Small intestine (tissue), 7 donors: ENCODE data around the gene UMOD. TPM values are rescaled to one million over a fixed set of nuclear protein-coding genes. Genes with fewer than 3 reads are reported as not detected.
"Not testable (repeated sequence)": the region's sequence is repeated elsewhere in the genome, so short reads cannot be mapped to it uniquely, and the experiment has no call there.

ENCODE experiments used
- DNase-seq, 2 donors: peaks; one replicate each; pipeline versions ENCODE4 v3.0.0 to v3.0.0-alpha.2; 2013
- FAIRE-seq: peaks from 2 replicates; lab custom pipeline; 2012; peaks lifted over from hg19 to GRCh38; lab: Jason Lieb, UNC
- H3K27ac ChIP-seq, 3 donors: one replicate each; pipeline ENCODE4 v1.5.1; 2013; ENCODE audit warnings: low read length in 2 of 3, mild to moderate bottlenecking in 2 of 3, control low read depth in 1 of 3, inconsistent platforms in 1 of 3, low read depth in 1 of 3, moderate library complexity in 1 of 3
- H3K27me3 ChIP-seq, 3 donors: one replicate each; pipeline ENCODE4 v1.6.1; 2013; ENCODE audit warnings: low read length in 3 of 3, inconsistent platforms in 1 of 3; ENCODE audit not compliant: control insufficient read depth in 3 of 3, insufficient read depth in 3 of 3
- H3K36me3 ChIP-seq, 3 donors: one replicate each; pipeline ENCODE4 v1.6.1; 2013; ENCODE audit warnings: low read length in 3 of 3, inconsistent platforms in 1 of 3, low read depth in 1 of 3, mild to moderate bottlenecking in 1 of 3, moderate library complexity in 1 of 3; ENCODE audit not compliant: control insufficient read depth in 3 of 3, insufficient read depth in 2 of 3
- H3K4me1 ChIP-seq, 3 donors: one replicate each; pipeline ENCODE4 v1.6.1; 2013; ENCODE audit warnings: low read length in 2 of 3, inconsistent platforms in 1 of 3, low read depth in 1 of 3, mild to moderate bottlenecking in 1 of 3, moderate library complexity in 1 of 3; ENCODE audit not compliant: control insufficient read depth in 3 of 3, insufficient read depth in 2 of 3
- H3K4me3 ChIP-seq, 3 donors: one replicate each; pipeline ENCODE4 v1.5.1; 2013; ENCODE audit warnings: low read length in 3 of 3, control low read depth in 1 of 3, inconsistent platforms in 1 of 3, low read depth in 1 of 3, mild to moderate bottlenecking in 1 of 3, moderate library complexity in 1 of 3
- H3K9me3 ChIP-seq, 2 donors: one replicate each; pipeline ENCODE4 v1.6.1; 2013; ENCODE audit warnings: low read depth in 1 of 2, low read length in 1 of 2; ENCODE audit not compliant: control insufficient read depth in 2 of 2, insufficient read depth in 1 of 2
- WGBS, 3 donors: extraction: QIAGEN DNeasy Blood & Tissue Kit; methylation state at CpG; one replicate each; pipeline ENCODE4 v1.1.7; 2013; 5-methylcytosine and 5-hydroxymethylcytosine counted together
- polyA plus RNA-seq, 4 donors: library from polyadenylated mRNA; stranded (reverse) in 3 of 4; unstranded in 1 of 4; fragments of 200-250 nt in 3 of 4; fragments of 120-200 nt in 1 of 4; gene quantifications; one replicate each; pipeline versions ENCODE4 v1.2.1 to v1.2.3, GENCODE V29; 2013
- donor health status: healthy with polysubstance abuse.
- donor health status: control.
- donor health status: control.
- donor health status: Bipolar disorder and iron deficiency.
- donor health status: healthy.

The UMOD gene
- polyA plus RNA-seq, 4 donors, result 0.03 TPM; not detected in 2

- no peaks in the 10 kb centered on the region for H3K36me3 ChIP-seq
- FAIRE-seq, result no peak
Measured at GRCh38 chr16:20322696-20323095, 29.8 kb downstream of the UMOD start.

DNA sequence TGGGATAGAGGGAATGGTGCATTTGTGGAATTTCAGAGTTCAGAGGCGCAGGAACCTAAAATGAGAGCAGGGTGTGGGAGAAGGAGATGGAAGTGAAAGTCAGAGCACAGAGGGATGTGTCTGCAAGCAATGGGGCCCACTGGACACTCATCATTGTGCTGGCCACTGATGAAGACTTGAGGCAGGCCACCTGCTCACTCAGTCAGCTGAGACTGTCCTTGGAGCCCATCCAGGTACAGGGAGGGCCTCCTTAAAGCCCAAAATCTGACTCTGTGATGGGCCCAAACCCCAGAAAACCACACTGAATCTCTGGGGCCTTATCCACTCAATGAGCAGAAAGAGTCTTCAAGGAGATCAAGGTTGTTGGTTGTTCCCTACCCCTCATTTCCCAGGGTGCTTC is 30.8 kb downstream of the UMOD start:
- DNase-seq, result no peak
- 85 to 100% (median 95%) methylated on average over 1 of the region's 1 CpG for WGBS, 3 donors
- no peak for FAIRE-seq
- Histone ChIP-seq H3K27ac (no peak overlapping the region), H3K4me3 (no peak overlapping the region), H3K36me3 (no peaks in the 10 kb centered on the region), H3K27me3 (no peaks in the 10 kb centered on the region), H3K4me1 (peaks cover 0 to 4% (median 0%) of the 10 kb centered on the region in 3 donors), H3K9me3 (no peaks in the 10 kb centered on the region)

More at GRCh38 chr16:20322696-20323095, 29.8 kb downstream of the UMOD start:
- H3K27me3 ChIP-seq, result no peaks in the 10 kb centered on the region
- peaks cover 0 to 6% of the 10 kb centered on the region in 2 donors for H3K9me3 ChIP-seq
- H3K27ac ChIP-seq, result no peak overlapping the region
- no peak for DNase-seq
- WGBS, 3 donors, result 91 to 93% (median 91%) methylated on average over 4 of the region's 4 CpGs
- peaks cover 0 to 4% (median 0%) of the 10 kb centered on the region in 3 donors for H3K4me1 ChIP-seq
- H3K4me3 ChIP-seq, result no peak overlapping the region

DNA sequence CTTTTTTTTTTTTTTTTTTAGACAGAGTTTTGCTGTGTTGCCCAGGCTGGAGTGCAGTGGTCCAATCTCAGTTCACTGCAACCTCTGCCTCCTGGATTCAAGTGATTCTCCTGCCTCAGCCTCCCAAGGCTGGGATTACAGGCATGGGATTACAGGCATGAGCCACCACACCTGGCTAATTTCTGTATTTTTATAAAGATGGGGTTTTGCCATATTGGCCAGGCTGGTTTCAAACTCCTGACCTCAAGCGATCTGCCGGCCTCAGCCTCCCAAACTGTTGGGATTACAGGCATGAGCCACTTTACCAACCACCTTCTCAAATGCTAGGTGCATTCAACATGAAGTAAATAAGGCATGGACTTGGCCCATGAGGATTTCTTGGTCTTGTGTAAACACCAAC is 31.5 kb downstream of the UMOD start:
- not testable (repeated sequence) for H3K27ac ChIP-seq, H3K27me3 ChIP-seq, H3K36me3 ChIP-seq, FAIRE-seq, H3K4me1 ChIP-seq, H3K9me3 ChIP-seq, H3K4me3 ChIP-seq, DNase-seq
- 87 to 98% (median 92%) methylated on average over 2 of the region's 2 CpGs for WGBS, 3 donors

GRCh38 chr16:20320592-20320991 is 31.9 kb downstream of the UMOD start:
- Histone ChIP-seq H3K27me3 (no peaks in the 10 kb centered on the region), H3K4me1 (no peaks in the 10 kb centered on the region), H3K36me3 (no peaks in the 10 kb centered on the region), H3K27ac (no peak overlapping the region), H3K9me3 (no peaks in the 10 kb centered on the region), H3K4me3 (no peak overlapping the region)
- FAIRE-seq, result no peak
- DNase-seq, result no peak

DNA sequence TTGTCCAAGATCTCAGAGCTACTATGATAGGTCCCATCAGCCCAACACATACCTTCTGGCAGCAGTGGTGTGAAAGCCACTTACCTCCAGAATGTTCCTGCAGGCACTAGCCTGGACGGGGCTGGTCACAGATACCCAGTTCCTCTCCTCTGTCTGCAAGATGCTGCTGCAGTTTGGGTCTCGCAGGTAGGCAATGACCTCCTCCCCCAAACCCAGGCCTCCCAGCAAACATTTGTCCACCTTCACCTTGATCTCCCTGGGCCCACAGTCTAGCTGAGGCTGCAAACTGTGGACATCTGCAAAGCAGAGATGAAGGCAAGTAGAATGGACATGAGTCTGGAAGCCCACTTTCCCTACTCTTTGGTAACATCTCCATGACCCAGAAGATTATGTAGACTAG is 32.3 kb downstream of the UMOD start:
- Histone ChIP-seq H3K36me3 (no peaks in the 10 kb centered on the region), H3K27me3 (no peaks in the 10 kb centered on the region), H3K4me1 (no peaks in the 10 kb centered on the region), H3K9me3 (no peaks in the 10 kb centered on the region), H3K4me3 (no peak overlapping the region), H3K27ac (no peak overlapping the region)
- 79 to 88% (median 82%) methylated on average over 2 of the region's 2 CpGs for WGBS, 3 donors
- FAIRE-seq (no peak), DNase-seq (no peak)

GRCh38 chr16:20319406-20319805 is 33.1 kb downstream of the UMOD start:
- no peaks in the 10 kb centered on the region for H3K4me1 ChIP-seq
- no peak for DNase-seq
- no peaks in the 10 kb centered on the region for H3K36me3 ChIP-seq
- no peak for FAIRE-seq
- H3K27ac ChIP-seq, result no peak overlapping the region
- H3K4me3 ChIP-seq, result no peak overlapping the region
- H3K27me3 ChIP-seq, result no peaks in the 10 kb centered on the region
- WGBS, 3 donors, result 54 to 75% (median 61%) methylated on average over 1 of the region's 1 CpG
- no peaks in the 10 kb centered on the region for H3K9me3 ChIP-seq

DNA sequence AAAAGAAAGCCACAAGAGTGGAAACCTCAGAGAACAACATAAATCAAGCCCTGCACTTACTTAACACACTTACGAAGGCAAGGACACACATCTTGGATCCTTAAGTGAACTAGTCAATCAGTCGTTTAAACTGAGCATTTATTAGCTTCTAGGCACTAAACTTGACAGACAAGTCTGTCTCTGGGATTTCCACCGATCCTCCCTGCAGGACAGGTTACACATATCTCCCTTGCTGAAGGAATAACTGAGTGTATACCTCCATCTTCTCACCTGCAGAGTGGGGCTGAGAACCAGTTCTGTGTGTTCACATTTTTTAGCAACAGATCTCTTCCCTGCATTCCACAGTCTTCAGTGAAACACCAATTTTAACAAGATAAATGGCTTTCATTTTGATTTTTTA is 34.1 kb downstream of the UMOD start:
- FAIRE-seq, result no peak
- Histone ChIP-seq H3K4me3 (no peak overlapping the region), H3K27me3 (no peaks in the 10 kb centered on the region), H3K4me1 (no peaks in the 10 kb centered on the region), H3K9me3 (no peaks in the 10 kb centered on the region), H3K36me3 (no peaks in the 10 kb centered on the region), H3K27ac (no peak overlapping the region)
- no peak for DNase-seq
- WGBS, 3 donors, result 63 to 71% (median 70%) methylated on average over 3 of the region's 3 CpGs

DNA sequence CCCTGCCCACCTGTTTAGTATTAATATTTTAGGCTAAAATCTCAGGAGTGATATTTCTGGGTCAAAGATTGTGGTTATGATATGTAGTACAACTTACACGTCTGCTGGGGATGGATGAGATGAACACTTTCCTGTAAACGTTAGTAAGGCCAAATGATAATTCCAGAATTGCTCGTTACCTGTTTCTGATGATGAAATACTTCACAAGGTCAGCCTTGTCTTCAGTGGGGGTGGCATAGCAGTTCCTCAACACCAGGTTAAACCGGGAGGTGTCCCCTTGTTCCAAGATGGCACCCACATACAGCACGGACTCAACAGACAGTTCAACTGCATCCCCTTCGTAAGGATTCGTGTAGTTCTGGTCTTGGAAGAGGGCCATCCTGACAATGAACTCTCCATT is 34.5 kb downstream of the UMOD start:
- WGBS, 3 donors, result 77 to 88% (median 80%) methylated on average over 7 of the region's 7 CpGs
- no peak overlapping the region for H3K27ac ChIP-seq

DNA sequence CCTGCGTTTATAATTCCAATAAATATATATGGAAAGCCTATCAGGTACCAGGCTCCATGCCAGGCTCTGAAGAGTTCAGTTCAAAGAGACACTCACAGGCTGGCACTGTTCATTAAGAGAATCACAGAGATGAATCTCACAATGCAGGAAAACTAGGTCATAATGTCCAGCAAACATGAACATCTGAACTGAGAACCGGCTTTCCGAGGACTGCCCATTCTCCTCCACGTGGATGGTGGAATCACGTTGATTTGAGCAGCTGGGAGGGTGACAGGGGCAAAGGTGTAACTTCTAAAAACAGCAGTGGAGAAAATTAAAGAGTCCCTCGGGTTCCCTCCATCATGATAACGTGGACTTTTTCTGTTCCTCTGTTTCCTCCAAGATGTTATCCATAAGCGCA is 35.4 kb downstream of the UMOD start:
- no peak overlapping the region for H3K27ac ChIP-seq
- H3K27me3 ChIP-seq, result no peaks in the 10 kb centered on the region
- DNase-seq (no peak), FAIRE-seq (no peak)
- no peaks in the 10 kb centered on the region for H3K36me3 ChIP-seq
- H3K9me3 ChIP-seq, result no peaks in the 10 kb centered on the region
- H3K4me3 ChIP-seq, result no peak overlapping the region
- no peaks in the 10 kb centered on the region for H3K4me1 ChIP-seq
- 69 to 71% (median 70%) methylated on average over 8 of the region's 8 CpGs for WGBS, 3 donors

More for the DNA sequence above, 34.5 kb downstream of the UMOD start:
- Histone ChIP-seq H3K36me3 (no peaks in the 10 kb centered on the region), H3K9me3 (no peaks in the 10 kb centered on the region), H3K27me3 (no peaks in the 10 kb centered on the region), H3K4me3 (no peak overlapping the region), H3K4me1 (no peaks in the 10 kb centered on the region)
- FAIRE-seq, result no peak
- no peak for DNase-seq
